ENCODE data around the gene DTNA. TPM values are rescaled to one million over a fixed set of nuclear protein-coding genes. Genes with fewer than 3 reads are reported as not detected.
A peak's percentile ranks its signal among the peaks of the same experiment; 100 is the strongest.

Gene DTNA
- total RNA-seq, 3 donors from 2014 or later (not counting 1 experiment from before 2014, with no cell fraction given): 0.33 TPM; not detected in 2

DNA sequence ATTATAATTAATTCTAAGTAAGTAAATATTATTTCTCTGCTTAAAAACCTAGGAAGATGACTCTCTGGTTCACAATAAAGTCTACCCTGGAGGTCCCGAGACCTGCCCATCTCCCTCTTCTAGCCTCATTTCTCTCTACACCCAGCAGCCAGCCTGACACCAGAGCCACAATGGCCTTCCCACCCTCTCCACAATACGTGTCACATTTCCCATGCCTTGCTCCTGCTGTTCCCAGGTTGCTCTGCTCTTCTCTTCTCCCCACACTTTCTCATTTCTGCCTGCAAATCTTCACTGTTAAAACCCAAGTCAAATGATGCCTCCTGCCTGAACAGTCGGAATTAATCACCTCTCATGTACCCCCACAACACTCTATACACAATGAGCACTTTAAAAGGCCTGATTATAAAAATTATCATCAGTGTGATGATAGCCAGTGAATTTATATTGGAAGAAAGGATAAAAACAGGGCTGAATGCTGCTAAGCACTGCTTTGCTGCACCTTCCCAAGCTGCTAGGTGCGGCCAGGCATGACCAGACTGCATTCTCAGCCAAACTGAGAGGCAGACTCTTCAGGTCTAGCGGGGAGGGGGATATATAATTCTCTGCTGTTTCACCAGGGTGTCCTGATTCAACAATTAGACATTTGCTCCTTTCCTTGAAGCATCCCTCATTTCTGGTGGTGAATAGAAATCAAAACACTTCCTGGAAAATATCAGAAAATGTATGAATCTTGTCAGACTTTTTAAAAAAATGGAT is 160.6 kb downstream of the DTNA start:
- Mint-ChIP-seq H3K4me3 (no peak overlapping the region), H3K27me3 (ENCODE audit: low read depth in 2 of 2) (peaks cover 4 to 10% of the 10 kb centered on the region in 2 donors), H3K9me3 (no peaks in the 10 kb centered on the region), H3K27ac (no peak overlapping the region), H3K36me3 (no peaks in the 10 kb centered on the region), H3K4me1 (peaks cover 7 to 13% of the 10 kb centered on the region in 2 donors)
- TF ChIP-seq, protein P1, sequence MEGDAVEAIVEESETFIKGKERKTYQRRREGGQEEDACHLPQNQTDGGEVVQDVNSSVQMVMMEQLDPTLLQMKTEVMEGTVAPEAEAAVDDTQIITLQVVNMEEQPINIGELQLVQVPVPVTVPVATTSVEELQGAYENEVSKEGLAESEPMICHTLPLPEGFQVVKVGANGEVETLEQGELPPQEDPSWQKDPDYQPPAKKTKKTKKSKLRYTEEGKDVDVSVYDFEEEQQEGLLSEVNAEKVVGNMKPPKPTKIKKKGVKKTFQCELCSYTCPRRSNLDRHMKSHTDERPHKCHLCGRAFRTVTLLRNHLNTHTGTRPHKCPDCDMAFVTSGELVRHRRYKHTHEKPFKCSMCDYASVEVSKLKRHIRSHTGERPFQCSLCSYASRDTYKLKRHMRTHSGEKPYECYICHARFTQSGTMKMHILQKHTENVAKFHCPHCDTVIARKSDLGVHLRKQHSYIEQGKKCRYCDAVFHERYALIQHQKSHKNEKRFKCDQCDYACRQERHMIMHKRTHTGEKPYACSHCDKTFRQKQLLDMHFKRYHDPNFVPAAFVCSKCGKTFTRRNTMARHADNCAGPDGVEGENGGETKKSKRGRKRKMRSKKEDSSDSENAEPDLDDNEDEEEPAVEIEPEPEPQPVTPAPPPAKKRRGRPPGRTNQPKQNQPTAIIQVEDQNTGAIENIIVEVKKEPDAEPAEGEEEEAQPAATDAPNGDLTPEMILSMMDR (IDR thresholded peaks at IDR 0.05): no peak
- no peaks in the 10 kb centered on the region for H3K36me3 ChIP-seq (ENCODE audit: control insufficient read depth, insufficient read depth, low read length)
- H3K4me1 ChIP-seq (ENCODE audit: control insufficient read depth, insufficient read depth, low read length): peaks cover 9% of the 10 kb centered on the region
- WGBS (ENCODE audit: insufficient coverage): 90% methylated on average over 5 of the region's 5 CpGs
- H3K27me3 ChIP-seq (ENCODE audit: control insufficient read depth, insufficient read depth, low read length): peaks cover 3% of the 10 kb centered on the region
- no peak overlapping the region for H3K27ac ChIP-seq (ENCODE audit: low read length)
- no peak for ATAC-seq
- intact Hi-C loops (cut with micrococcal nuclease): no loop called here
- H3K9me3 ChIP-seq (ENCODE audit: control insufficient read depth, insufficient read depth, low read length): no peaks in the 10 kb centered on the region
- H3K4me3 ChIP-seq (ENCODE audit: low read length): no peak overlapping the region
- no peak for DNase-seq

DNA sequence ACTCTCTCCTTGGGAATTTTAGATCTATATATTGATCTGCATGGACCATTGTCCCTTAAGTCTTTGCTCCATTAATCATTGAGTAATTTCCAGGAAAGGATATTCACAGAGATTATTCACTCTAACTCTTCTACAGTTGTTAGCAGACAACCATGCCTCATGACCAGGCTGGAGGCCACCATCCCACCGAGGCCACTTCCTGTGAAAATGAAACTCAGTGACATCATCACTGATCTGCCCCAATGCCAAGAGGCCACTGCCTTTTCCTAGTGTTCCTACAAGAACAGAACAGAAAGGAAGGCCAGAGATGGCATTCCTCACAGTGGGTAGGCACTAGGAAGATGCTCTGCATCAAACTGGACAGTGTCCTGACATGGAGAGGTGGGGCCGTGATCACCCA is 161.3 kb downstream of the DTNA start:
- H3K9me3 ChIP-seq (ENCODE audit: control insufficient read depth, insufficient read depth, low read length): no peaks in the 10 kb centered on the region
- H3K36me3 ChIP-seq (ENCODE audit: control insufficient read depth, insufficient read depth, low read length): no peaks in the 10 kb centered on the region
- intact Hi-C loops (cut with micrococcal nuclease): no loop called here
- peaks cover 9% of the 10 kb centered on the region for H3K4me1 ChIP-seq (ENCODE audit: control insufficient read depth, insufficient read depth, low read length)
- H3K4me3 ChIP-seq (ENCODE audit: low read length): no peak overlapping the region
- H3K4me1 Mint-ChIP-seq: peaks cover 7 to 13% of the 10 kb centered on the region in 2 donors
- peaks cover 3% of the 10 kb centered on the region for H3K27me3 ChIP-seq (ENCODE audit: control insufficient read depth, insufficient read depth, low read length)
- 53% methylated on average over 2 of the region's 2 CpGs for WGBS (ENCODE audit: insufficient coverage)
- H3K36me3 Mint-ChIP-seq: no peaks in the 10 kb centered on the region
- no peak overlapping the region for H3K27ac Mint-ChIP-seq
- no peak for DNase-seq
- H3K27ac ChIP-seq (ENCODE audit: low read length): no peak overlapping the region
- no peaks in the 10 kb centered on the region for H3K9me3 Mint-ChIP-seq
- H3K4me3 Mint-ChIP-seq: no peak overlapping the region
- peak; percentile 32 to 65 (median 44) for ATAC-seq
- peaks cover 10 to 17% of the 10 kb centered on the region in 2 donors for H3K27me3 Mint-ChIP-seq (ENCODE audit: low read depth in 2 of 2)
- TF ChIP-seq, protein P1 (IDR thresholded peaks at IDR 0.05): no peak

DNA sequence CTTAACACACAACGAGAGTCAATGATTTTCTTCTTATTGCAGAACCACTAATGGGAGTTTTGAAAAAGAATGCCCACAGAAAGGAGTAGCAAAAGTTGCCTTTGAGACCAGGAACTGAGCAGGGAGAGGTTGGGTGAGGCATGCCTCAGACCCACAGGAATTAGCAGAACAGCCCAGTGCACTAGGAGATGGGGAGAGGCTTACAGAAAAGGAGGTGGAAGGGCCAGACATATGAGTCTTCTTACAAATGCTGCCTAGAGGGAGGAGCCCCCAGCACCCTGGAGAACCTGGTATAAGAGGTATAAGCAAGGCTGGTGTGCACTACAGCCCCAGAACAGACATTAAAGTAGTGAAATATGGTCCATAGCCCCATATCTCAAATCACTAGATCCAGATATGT is 162.0 kb downstream of the DTNA start:
- H3K9me3 ChIP-seq (ENCODE audit: control insufficient read depth, insufficient read depth, low read length): no peaks in the 10 kb centered on the region
- WGBS (ENCODE audit: insufficient coverage): 67% methylated on average over 1 of the region's 1 CpG

More for the DNA sequence above, 162.0 kb downstream of the DTNA start:
- ATAC-seq: no peak
- Histone ChIP-seq H3K27me3 (ENCODE audit: control insufficient read depth, insufficient read depth, low read length) (peaks cover 3% of the 10 kb centered on the region), H3K4me3 (ENCODE audit: low read length) (no peak overlapping the region), H3K27ac (ENCODE audit: low read length) (no peak overlapping the region), H3K36me3 (ENCODE audit: control insufficient read depth, insufficient read depth, low read length) (no peaks in the 10 kb centered on the region), H3K4me1 (ENCODE audit: control insufficient read depth, insufficient read depth, low read length) (peaks cover 9% of the 10 kb centered on the region)
- Mint-ChIP-seq H3K27ac (no peak overlapping the region), H3K36me3 (no peaks in the 10 kb centered on the region), H3K4me3 (no peak overlapping the region), H3K4me1 (peaks cover 7 to 13% of the 10 kb centered on the region in 2 donors), H3K27me3 (ENCODE audit: low read depth in 2 of 2) (peaks cover 12 to 22% of the 10 kb centered on the region in 2 donors), H3K9me3 (no peaks in the 10 kb centered on the region)
- TF ChIP-seq, protein P1 (IDR thresholded peaks at IDR 0.05): no peak
- intact Hi-C loops (cut with micrococcal nuclease): no loop called here
- no peak for DNase-seq

Data from natural killer cell (primary cell).